ENCODE measurements around the gene CAPN13. TPM values are rescaled to one million over a fixed set of nuclear protein-coding genes. Genes with fewer than 3 reads are reported as not detected.

The CAPN13 gene, protein sequence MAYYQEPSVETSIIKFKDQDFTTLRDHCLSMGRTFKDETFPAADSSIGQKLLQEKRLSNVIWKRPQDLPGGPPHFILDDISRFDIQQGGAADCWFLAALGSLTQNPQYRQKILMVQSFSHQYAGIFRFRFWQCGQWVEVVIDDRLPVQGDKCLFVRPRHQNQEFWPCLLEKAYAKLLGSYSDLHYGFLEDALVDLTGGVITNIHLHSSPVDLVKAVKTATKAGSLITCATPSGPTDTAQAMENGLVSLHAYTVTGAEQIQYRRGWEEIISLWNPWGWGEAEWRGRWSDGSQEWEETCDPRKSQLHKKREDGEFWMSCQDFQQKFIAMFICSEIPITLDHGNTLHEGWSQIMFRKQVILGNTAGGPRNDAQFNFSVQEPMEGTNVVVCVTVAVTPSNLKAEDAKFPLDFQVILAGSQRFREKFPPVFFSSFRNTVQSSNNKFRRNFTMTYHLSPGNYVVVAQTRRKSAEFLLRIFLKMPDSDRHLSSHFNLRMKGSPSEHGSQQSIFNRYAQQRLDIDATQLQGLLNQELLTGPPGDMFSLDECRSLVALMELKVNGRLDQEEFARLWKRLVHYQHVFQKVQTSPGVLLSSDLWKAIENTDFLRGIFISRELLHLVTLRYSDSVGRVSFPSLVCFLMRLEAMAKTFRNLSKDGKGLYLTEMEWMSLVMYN
- 0.03 TPM for polyA plus RNA-seq (2013)

DNA sequence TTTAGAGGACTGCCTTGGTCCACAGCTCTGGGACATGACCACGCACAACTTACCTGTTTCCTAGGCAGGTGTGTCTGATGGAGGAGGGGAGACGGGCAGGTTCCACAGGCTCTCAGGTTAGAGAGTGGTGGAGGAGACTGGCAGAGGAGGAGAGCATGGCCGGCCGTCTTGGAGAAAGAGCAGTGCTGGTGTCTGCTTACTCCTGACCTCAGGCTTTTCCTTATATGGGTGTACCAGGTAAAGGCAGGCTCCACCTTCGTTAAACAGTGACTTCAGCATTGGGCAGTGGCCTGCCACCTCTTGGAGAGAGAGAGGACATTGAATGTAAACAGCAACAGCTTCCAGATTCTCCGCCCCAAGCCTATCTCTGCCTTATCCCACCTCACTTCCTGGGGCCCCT lies at the start of gene CAPN13:
Gene CAPN13 (minus strand): TSS at position 198 of the 400 bp plus-strand sequence. CDS start 20,121 bp downstream, outside the sequence.
- Histone ChIP-seq H3K36me3 (ENCODE audit: control insufficient read depth in 4 of 4, insufficient read depth in 4 of 4, low read length in 3 of 4) (no peaks in the 10 kb centered on the region), H3K4me3 (ENCODE audit: control insufficient read depth in 1 of 7, extremely low read depth in 1 of 7, insufficient read depth in 4 of 7, low read depth in 2 of 7, low read length in 6 of 7) (no peak within 1 kb of the TSS), H3K27me3 (replicated peaks in 2 of 5; ENCODE audit: control insufficient read depth in 4 of 5, insufficient read depth in 5 of 5, low read length in 4 of 5) (no peaks in the 10 kb centered on the region), H3K9me3 (ENCODE audit: control extremely low read depth in 1 of 5, control insufficient read depth in 4 of 5, insufficient read depth in 2 of 5, low read depth in 1 of 5, low read length in 4 of 5) (no peaks in the 10 kb centered on the region), H3K27ac (ENCODE audit: insufficient read depth in 1 of 2, low read depth in 1 of 2, low read length in 2 of 2, poor library complexity in 1 of 2, severe bottlenecking in 2 of 2) (no peak within 1 kb of the TSS), H3K4me1 (ENCODE audit: control extremely low read depth in 1 of 4, control insufficient read depth in 4 of 4, insufficient read depth in 4 of 4, low read length in 3 of 4) (no peaks in the 10 kb centered on the region)
- CTCF ChIA-PET, result no interaction called here
- POLR2A ChIA-PET, result no interaction called here
- WGBS (ENCODE audit: insufficient coverage), result 100% methylated on average over 4 of the region's 6 CpGs
- no peak for DNase-seq

DNA sequence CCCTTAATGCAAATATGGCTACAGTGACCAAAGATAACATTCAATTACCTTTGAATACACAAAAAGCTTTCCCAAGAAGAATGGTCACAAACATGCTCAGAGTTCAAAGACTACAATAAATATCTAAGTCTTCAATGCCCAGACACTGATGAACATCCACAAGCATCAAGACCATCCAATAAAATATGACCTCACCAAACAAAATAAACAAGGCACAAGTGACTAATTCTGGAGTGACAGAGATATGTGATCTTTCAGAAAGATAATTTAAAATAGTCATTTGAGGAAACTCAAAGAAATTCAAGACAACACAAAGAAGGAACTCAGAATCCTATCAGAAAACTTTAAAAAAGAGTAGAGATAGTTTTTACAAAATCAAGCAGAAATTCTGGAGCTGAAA lies 40.6 kb upstream of the CAPN13 start:
- DNase-seq, result no peak
- peaks cover 0 to 3% (median 0%) of the 10 kb centered on the region in 5 experiments for H3K9me3 ChIP-seq (ENCODE audit: control extremely low read depth in 1 of 5, control insufficient read depth in 4 of 5, insufficient read depth in 2 of 5, low read depth in 1 of 5, low read length in 4 of 5)
- POLR2A ChIA-PET, result no interaction called here
- H3K4me1 ChIP-seq (ENCODE audit: control extremely low read depth in 1 of 4, control insufficient read depth in 4 of 4, insufficient read depth in 4 of 4, low read length in 3 of 4), result no peaks in the 10 kb centered on the region
- H3K36me3 ChIP-seq (ENCODE audit: control insufficient read depth in 4 of 4, insufficient read depth in 4 of 4, low read length in 3 of 4), result no peaks in the 10 kb centered on the region
- CTCF ChIA-PET, result interaction anchor here (2.7 kb wide), 1 partner anchor 14 kb away, joined by 11 read pairs; no protein-coding TSS in a partner anchor
- no peak overlapping the region for H3K4me3 ChIP-seq (ENCODE audit: control insufficient read depth in 1 of 7, extremely low read depth in 1 of 7, insufficient read depth in 4 of 7, low read depth in 2 of 7, low read length in 6 of 7)
- no peaks in the 10 kb centered on the region for H3K27me3 ChIP-seq (replicated peaks in 2 of 5; ENCODE audit: control insufficient read depth in 4 of 5, insufficient read depth in 5 of 5, low read length in 4 of 5)
- H3K27ac ChIP-seq (ENCODE audit: insufficient read depth in 1 of 2, low read depth in 1 of 2, low read length in 2 of 2, poor library complexity in 1 of 2, severe bottlenecking in 2 of 2), result no peak overlapping the region

DNA sequence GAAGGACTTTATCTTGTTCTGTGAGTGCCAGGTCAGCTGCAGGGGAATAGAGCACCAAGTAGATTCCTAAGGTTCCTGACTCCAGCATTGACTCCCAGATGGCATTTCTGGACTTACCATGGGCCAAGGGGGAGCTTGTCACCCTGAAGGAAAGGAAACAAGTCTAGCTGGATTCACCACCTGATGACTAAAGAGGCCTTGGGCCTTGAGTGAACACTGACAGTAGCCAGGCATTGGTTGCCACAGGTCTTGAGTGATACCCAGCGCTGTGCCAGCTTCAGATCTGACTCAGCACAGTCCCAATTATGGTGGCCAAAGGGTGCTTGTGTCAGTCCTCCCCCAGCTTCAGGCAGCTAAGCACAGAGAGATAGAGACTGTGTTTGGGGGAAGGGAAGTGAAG lies 40.1 kb upstream of the CAPN13 start:
- WGBS (ENCODE audit: insufficient coverage), result 86% methylated on average over 1 of the region's 1 CpG

DNA sequence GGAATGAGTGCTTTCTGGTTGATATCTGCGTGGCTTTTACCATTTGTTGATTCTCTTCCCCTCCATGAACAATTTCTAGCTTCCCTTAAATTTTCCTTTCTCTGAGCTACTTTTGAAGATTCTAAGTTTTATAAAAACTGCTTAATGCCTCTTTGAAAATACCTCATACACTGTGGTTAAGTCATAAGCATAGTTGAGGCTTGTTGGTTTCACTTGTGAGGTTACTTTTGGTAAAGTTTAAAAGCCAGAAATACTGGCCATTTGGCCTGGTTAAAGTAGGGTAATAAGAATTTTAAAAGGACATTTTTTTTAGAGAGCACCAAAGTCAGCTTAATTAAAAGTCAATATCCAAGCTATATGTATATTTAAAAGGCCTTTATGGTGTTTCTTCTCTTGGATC lies 21.3 kb upstream of the CAPN13 start:
- no peaks in the 10 kb centered on the region for H3K4me1 ChIP-seq (ENCODE audit: control extremely low read depth in 1 of 4, control insufficient read depth in 4 of 4, insufficient read depth in 4 of 4, low read length in 3 of 4)
- POLR2A ChIA-PET, result no interaction called here
- CTCF ChIA-PET, result no interaction called here
- H3K27ac ChIP-seq (ENCODE audit: insufficient read depth in 1 of 2, low read depth in 1 of 2, low read length in 2 of 2, poor library complexity in 1 of 2, severe bottlenecking in 2 of 2), result no peak overlapping the region
- H3K36me3 ChIP-seq (ENCODE audit: control insufficient read depth in 4 of 4, insufficient read depth in 4 of 4, low read length in 3 of 4), result no peaks in the 10 kb centered on the region
- no peak for DNase-seq
- no CpG with 5 or more reads among the region's 1 CpG for WGBS (ENCODE audit: insufficient coverage)
- no peak overlapping the region for H3K4me3 ChIP-seq (ENCODE audit: control insufficient read depth in 1 of 7, extremely low read depth in 1 of 7, insufficient read depth in 4 of 7, low read depth in 2 of 7, low read length in 6 of 7)
- peaks cover 3 to 16% (median 8%) of the 10 kb centered on the region in 5 experiments for H3K9me3 ChIP-seq (ENCODE audit: control extremely low read depth in 1 of 5, control insufficient read depth in 4 of 5, insufficient read depth in 2 of 5, low read depth in 1 of 5, low read length in 4 of 5)
- no peaks in the 10 kb centered on the region for H3K27me3 ChIP-seq (replicated peaks in 2 of 5; ENCODE audit: control insufficient read depth in 4 of 5, insufficient read depth in 5 of 5, low read length in 4 of 5)

More for the DNA sequence above, 40.1 kb upstream of the CAPN13 start:
- DNase-seq, result no peak
- Histone ChIP-seq H3K4me3 (ENCODE audit: control insufficient read depth in 1 of 7, extremely low read depth in 1 of 7, insufficient read depth in 4 of 7, low read depth in 2 of 7, low read length in 6 of 7) (no peak overlapping the region), H3K9me3 (ENCODE audit: control extremely low read depth in 1 of 5, control insufficient read depth in 4 of 5, insufficient read depth in 2 of 5, low read depth in 1 of 5, low read length in 4 of 5) (peaks cover 0 to 3% (median 0%) of the 10 kb centered on the region in 5 experiments), H3K36me3 (ENCODE audit: control insufficient read depth in 4 of 4, insufficient read depth in 4 of 4, low read length in 3 of 4) (no peaks in the 10 kb centered on the region), H3K4me1 (ENCODE audit: control extremely low read depth in 1 of 4, control insufficient read depth in 4 of 4, insufficient read depth in 4 of 4, low read length in 3 of 4) (no peaks in the 10 kb centered on the region), H3K27ac (ENCODE audit: insufficient read depth in 1 of 2, low read depth in 1 of 2, low read length in 2 of 2, poor library complexity in 1 of 2, severe bottlenecking in 2 of 2) (no peak overlapping the region), H3K27me3 (replicated peaks in 2 of 5; ENCODE audit: control insufficient read depth in 4 of 5, insufficient read depth in 5 of 5, low read length in 4 of 5) (no peaks in the 10 kb centered on the region)
- POLR2A ChIA-PET, result no interaction called here
- CTCF ChIA-PET, result interaction anchor here (2.7 kb wide), 1 partner anchor 15 kb away, joined by 11 read pairs; no protein-coding TSS in a partner anchor

DNA sequence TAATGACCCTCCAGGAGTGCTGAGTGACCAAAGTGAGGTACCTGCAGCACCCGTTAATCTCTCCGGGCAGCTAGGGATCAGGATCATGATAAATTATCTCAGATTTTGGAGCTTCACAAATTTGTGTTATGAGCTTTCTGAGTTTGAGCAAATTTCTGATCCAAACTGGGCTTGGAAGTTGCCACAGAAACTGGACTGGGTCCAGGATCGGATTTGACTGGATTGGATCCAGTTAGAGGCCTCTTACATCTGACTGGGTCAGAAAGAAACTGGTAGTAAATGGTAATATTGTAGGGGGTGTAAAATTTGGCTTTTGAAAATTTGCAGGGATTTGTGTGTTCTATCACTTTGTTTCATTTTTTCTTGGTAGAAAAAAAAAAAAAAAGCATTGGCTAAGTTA lies 19.7 kb upstream of the CAPN13 start:
- no peak for DNase-seq
- ChIA-PET CTCF (no interaction called here), POLR2A (no interaction called here)
- H3K36me3 ChIP-seq (ENCODE audit: control insufficient read depth in 4 of 4, insufficient read depth in 4 of 4, low read length in 3 of 4), result no peaks in the 10 kb centered on the region
- no peaks in the 10 kb centered on the region for H3K4me1 ChIP-seq (ENCODE audit: control extremely low read depth in 1 of 4, control insufficient read depth in 4 of 4, insufficient read depth in 4 of 4, low read length in 3 of 4)
- no peak overlapping the region for H3K27ac ChIP-seq (ENCODE audit: insufficient read depth in 1 of 2, low read depth in 1 of 2, low read length in 2 of 2, poor library complexity in 1 of 2, severe bottlenecking in 2 of 2)
- H3K4me3 ChIP-seq (ENCODE audit: control insufficient read depth in 1 of 7, extremely low read depth in 1 of 7, insufficient read depth in 4 of 7, low read depth in 2 of 7, low read length in 6 of 7), result no peak overlapping the region
- H3K9me3 ChIP-seq (ENCODE audit: control extremely low read depth in 1 of 5, control insufficient read depth in 4 of 5, insufficient read depth in 2 of 5, low read depth in 1 of 5, low read length in 4 of 5), result peaks cover 3 to 16% (median 8%) of the 10 kb centered on the region in 5 experiments
- WGBS (ENCODE audit: insufficient coverage), result 100% methylated on average over 3 of the region's 3 CpGs
- no peaks in the 10 kb centered on the region for H3K27me3 ChIP-seq (replicated peaks in 2 of 5; ENCODE audit: control insufficient read depth in 4 of 5, insufficient read depth in 5 of 5, low read length in 4 of 5)

DNA sequence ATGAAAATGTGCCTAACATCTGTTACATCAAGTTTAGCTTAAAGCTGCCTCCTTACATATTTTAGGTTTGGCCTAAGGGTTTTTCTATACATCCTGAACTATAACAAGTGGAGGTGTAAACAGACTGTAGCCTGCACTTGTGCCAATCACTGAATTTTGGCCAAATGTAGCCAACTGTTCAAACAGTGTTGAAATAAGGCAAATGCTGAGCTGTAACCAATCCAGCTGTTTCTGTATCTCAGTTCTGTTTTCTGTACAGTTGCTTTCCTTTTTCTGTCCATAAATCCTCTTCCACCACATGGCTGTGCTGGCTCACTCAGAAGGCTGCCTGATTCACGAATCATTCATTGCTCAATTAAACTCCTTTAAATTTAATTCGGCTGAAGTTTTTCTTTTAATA lies 19.2 kb upstream of the CAPN13 start:
- no peaks in the 10 kb centered on the region for H3K4me1 ChIP-seq (ENCODE audit: control extremely low read depth in 1 of 4, control insufficient read depth in 4 of 4, insufficient read depth in 4 of 4, low read length in 3 of 4)
- H3K9me3 ChIP-seq (ENCODE audit: control extremely low read depth in 1 of 5, control insufficient read depth in 4 of 5, insufficient read depth in 2 of 5, low read depth in 1 of 5, low read length in 4 of 5), result peaks cover 1 to 16% (median 8%) of the 10 kb centered on the region in 5 experiments
- no peak overlapping the region for H3K4me3 ChIP-seq (ENCODE audit: control insufficient read depth in 1 of 7, extremely low read depth in 1 of 7, insufficient read depth in 4 of 7, low read depth in 2 of 7, low read length in 6 of 7)
- H3K27ac ChIP-seq (ENCODE audit: insufficient read depth in 1 of 2, low read depth in 1 of 2, low read length in 2 of 2, poor library complexity in 1 of 2, severe bottlenecking in 2 of 2), result no peak overlapping the region
- no peak for DNase-seq
- no peaks in the 10 kb centered on the region for H3K27me3 ChIP-seq (replicated peaks in 2 of 5; ENCODE audit: control insufficient read depth in 4 of 5, insufficient read depth in 5 of 5, low read length in 4 of 5)
- POLR2A ChIA-PET, result no interaction called here
- H3K36me3 ChIP-seq (ENCODE audit: control insufficient read depth in 4 of 4, insufficient read depth in 4 of 4, low read length in 3 of 4), result no peaks in the 10 kb centered on the region
- CTCF ChIA-PET, result interaction anchor here (0.8 kb wide), 1 partner anchor 36 kb away, joined by 3 read pairs; no protein-coding TSS in a partner anchor
- 100% methylated on average over 1 of the region's 2 CpGs for WGBS (ENCODE audit: insufficient coverage)

DNA sequence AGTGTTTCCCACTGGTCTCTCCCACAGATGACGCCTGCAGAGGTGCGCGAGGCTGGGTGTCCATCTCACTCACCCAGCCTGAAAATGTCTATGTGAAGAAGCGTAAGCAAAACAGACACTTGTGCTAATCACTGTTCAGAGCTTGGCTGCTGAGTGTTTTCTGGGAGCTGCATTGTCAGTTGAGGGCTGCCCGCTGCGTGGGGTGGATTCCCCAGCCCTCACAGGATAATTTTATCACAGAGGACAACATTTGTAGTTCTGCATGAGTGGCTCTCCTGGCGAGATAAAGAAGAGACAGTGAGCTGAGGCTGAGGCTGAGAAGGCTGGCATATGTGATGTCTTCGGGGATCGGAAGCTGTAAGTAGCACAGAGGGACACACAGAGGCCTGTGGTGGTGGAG lies 16.2 kb upstream of the CAPN13 start:
- WGBS (ENCODE audit: insufficient coverage), result 95% methylated on average over 9 of the region's 9 CpGs
- DNase-seq, result no peak
- CTCF ChIA-PET, result no interaction called here
- POLR2A ChIA-PET, result no interaction called here
- no peaks in the 10 kb centered on the region for H3K4me1 ChIP-seq (ENCODE audit: control extremely low read depth in 1 of 4, control insufficient read depth in 4 of 4, insufficient read depth in 4 of 4, low read length in 3 of 4)
- H3K4me3 ChIP-seq (ENCODE audit: control insufficient read depth in 1 of 7, extremely low read depth in 1 of 7, insufficient read depth in 4 of 7, low read depth in 2 of 7, low read length in 6 of 7), result no peak overlapping the region
- no peaks in the 10 kb centered on the region for H3K27me3 ChIP-seq (replicated peaks in 2 of 5; ENCODE audit: control insufficient read depth in 4 of 5, insufficient read depth in 5 of 5, low read length in 4 of 5)
- H3K27ac ChIP-seq (ENCODE audit: insufficient read depth in 1 of 2, low read depth in 1 of 2, low read length in 2 of 2, poor library complexity in 1 of 2, severe bottlenecking in 2 of 2), result no peak overlapping the region
- peaks cover 0 to 9% (median 4%) of the 10 kb centered on the region in 5 experiments for H3K9me3 ChIP-seq (ENCODE audit: control extremely low read depth in 1 of 5, control insufficient read depth in 4 of 5, insufficient read depth in 2 of 5, low read depth in 1 of 5, low read length in 4 of 5)
- H3K36me3 ChIP-seq (ENCODE audit: control insufficient read depth in 4 of 4, insufficient read depth in 4 of 4, low read length in 3 of 4), result no peaks in the 10 kb centered on the region
